Measurements from ENCODE around the gene CACNG5.
"Not testable (repeated sequence)": the region's sequence is repeated elsewhere in the genome, so short reads cannot be mapped to it uniquely, and the experiment has no call there.

CACNG5 gene

GRCh38 chr17:66850692-66851091, 15.8 kb downstream of the CACNG5 start:
- no peak for DNase-seq

GRCh38 chr17:66855204-66855603, 20.3 kb downstream of the CACNG5 start:
- DNase-seq, result no peak

GRCh38 chr17:66858226-66859083, 23.5 kb downstream of the CACNG5 start:
- no peak for DNase-seq

- DNase-seq, result no peak
These were observed 24.4 kb downstream of the CACNG5 start for GRCh38 chr17:66859353-66859752.

- no peak for DNase-seq
These were observed 25.3 kb downstream of the CACNG5 start for GRCh38 chr17:66860204-66860603.

- DNase-seq, result no peak
These were observed 28.9 kb downstream of the CACNG5 start for GRCh38 chr17:66863820-66864219.

GRCh38 chr17:66865151-66865550, 30.2 kb downstream of the CACNG5 start:
- DNase-seq, result no peak

GRCh38 chr17:66873962-66874361, 39.0 kb downstream of the CACNG5 start:
- no peak for DNase-seq

- no peak for DNase-seq
These were observed 50.0 kb downstream of the CACNG5 start for GRCh38 chr17:66884931-66885330.

- no peak for DNase-seq
These were observed 50.5 kb downstream of the CACNG5 start for GRCh38 chr17:66885417-66885816.

GRCh38 chr17:66889480-66890230, 54.7 kb downstream of the CACNG5 start:
- DNase-seq, result no peak

GRCh38 chr17:66892246-66892645, 57.3 kb downstream of the CACNG5 start:
- no peak for DNase-seq

- no peak for DNase-seq
These were observed 58.5 kb downstream of the CACNG5 start for GRCh38 chr17:66893382-66893781.

- DNase-seq, result no peak
These were observed 58.9 kb downstream of the CACNG5 start for GRCh38 chr17:66893863-66894262.

- DNase-seq, result no peak
These were observed 62.2 kb downstream of the CACNG5 start for GRCh38 chr17:66897141-66897540.

- DNase-seq, result no peak
These were observed 63.6 kb downstream of the CACNG5 start for GRCh38 chr17:66898536-66898935.

GRCh38 chr17:66900126-66901010, 65.5 kb downstream of the CACNG5 start:
- DNase-seq, result peak; percentile 50

GRCh38 chr17:66903296-66903695, 68.4 kb downstream of the CACNG5 start:
- not testable (repeated sequence) for DNase-seq

- no peak for DNase-seq
These were observed 68.9 kb downstream of the CACNG5 start for GRCh38 chr17:66903781-66904180.

GRCh38 chr17:66904760-66905624, 70.1 kb downstream of the CACNG5 start:
- DNase-seq, result peak; percentile 40

- peak; percentile 76 for DNase-seq
These were observed 71.7 kb downstream of the CACNG5 start for GRCh38 chr17:66906321-66907278.

Measured in fibroblast of skin of right quadriceps (primary cell).